ENCODE results near the gene CLIC5. TPM values are rescaled to one million over a fixed set of nuclear protein-coding genes. Genes with fewer than 3 reads are reported as not detected.

The CLIC5 gene
- total RNA-seq, 1 donor from 2014 or later = not detected

- no peak for DNase-seq (ENCODE audit: low read depth in 2 of 2)
Measured at GRCh38 chr6:45997875-45998506, 17.7 kb downstream of the CLIC5 start.

GRCh38 chr6:45991189-45991588, 24.5 kb downstream of the CLIC5 start:
- DNase-seq (ENCODE audit: low read depth in 2 of 2) = no peak

DNA sequence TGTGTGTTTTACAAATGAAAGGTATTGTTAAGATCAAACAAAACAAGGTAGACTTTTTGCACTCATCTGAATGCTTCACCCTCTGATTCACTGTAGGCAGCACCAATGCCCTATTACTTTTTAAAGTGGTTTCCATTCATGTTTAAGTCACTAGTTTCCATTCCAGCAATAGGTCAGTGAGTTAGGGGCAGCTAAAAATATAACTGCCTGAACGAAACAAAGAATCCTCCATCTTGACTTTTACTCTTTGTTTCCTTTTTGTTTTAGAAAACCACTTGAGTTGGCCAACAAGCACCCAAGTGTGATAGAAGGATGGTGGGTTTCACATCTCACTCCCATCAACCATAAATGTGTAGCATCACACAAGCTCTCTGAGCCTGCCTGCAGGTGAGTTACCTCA, 25.5 kb downstream of the CLIC5 start:
- no peak for DNase-seq (ENCODE audit: low read depth in 2 of 2)

GRCh38 chr6:45988635-45989034, 27.0 kb downstream of the CLIC5 start:
- no peak for DNase-seq (ENCODE audit: low read depth in 2 of 2)

- no peak for DNase-seq (ENCODE audit: low read depth in 2 of 2)
Measured at GRCh38 chr6:45987856-45988255, 27.8 kb downstream of the CLIC5 start.

GRCh38 chr6:45986746-45987274, 28.9 kb downstream of the CLIC5 start:
- no peak for DNase-seq (ENCODE audit: low read depth in 2 of 2)

- DNase-seq (ENCODE audit: low read depth in 2 of 2) = no peak
Measured at GRCh38 chr6:45984788-45985425, 30.8 kb downstream of the CLIC5 start.

DNA sequence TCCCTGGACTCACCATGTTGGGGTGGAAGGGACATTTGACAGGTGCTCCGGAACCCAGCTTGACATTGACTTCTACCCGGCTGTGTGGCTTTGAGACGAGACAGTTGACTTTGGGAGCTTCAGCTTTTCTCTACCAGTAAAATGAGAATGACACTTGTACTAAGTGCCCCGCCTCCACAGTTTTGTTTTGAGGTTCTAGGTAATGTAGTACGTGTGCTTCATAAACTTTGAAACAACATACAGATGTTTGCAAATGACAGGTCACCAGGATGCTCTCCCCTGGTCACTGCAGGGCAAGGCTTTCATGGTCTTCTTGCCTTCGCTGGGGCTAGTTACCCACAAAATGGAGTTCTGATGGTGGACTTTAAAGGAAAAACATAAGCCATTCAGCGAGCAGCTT, 31.3 kb downstream of the CLIC5 start:
- no peak for DNase-seq (ENCODE audit: low read depth in 2 of 2)

GRCh38 chr6:45983062-45983461, 32.6 kb downstream of the CLIC5 start:
- no peak for DNase-seq (ENCODE audit: low read depth in 2 of 2)

GRCh38 chr6:45982280-45983036, 33.2 kb downstream of the CLIC5 start:
- no peak for DNase-seq (ENCODE audit: low read depth in 2 of 2)

DNA sequence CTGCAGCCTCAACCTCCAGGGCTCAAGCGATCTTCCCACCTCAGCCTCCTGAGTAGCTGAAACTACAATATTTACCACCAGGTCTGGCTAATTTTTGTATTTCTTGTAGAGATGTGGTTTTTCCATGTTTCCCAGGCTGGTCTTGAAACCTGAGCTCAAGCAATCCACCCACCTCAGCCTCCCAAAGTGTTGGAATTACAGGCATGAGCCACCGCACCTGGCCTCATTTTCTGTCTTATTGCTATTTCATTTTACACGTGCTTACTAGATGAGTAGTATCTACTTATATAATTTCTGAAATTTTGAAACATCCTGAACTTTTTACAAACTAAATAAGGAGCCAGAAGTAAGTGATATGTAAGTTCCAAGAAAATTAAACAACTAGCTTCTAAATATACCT, 34.6 kb downstream of the CLIC5 start:
- DNase-seq (ENCODE audit: low read depth in 2 of 2) = no peak

- DNase-seq (ENCODE audit: low read depth in 2 of 2) = no peak
Measured at GRCh38 chr6:45979311-45979710, 36.3 kb downstream of the CLIC5 start.

- DNase-seq (ENCODE audit: low read depth in 2 of 2) = no peak
Measured at GRCh38 chr6:45974596-45974995, 41.1 kb downstream of the CLIC5 start.

GRCh38 chr6:45972795-45973503, 42.7 kb downstream of the CLIC5 start:
- DNase-seq (ENCODE audit: low read depth in 2 of 2) = no peak

- DNase-seq (ENCODE audit: low read depth in 2 of 2) = no peak
Measured at GRCh38 chr6:45971287-45971686, 44.4 kb downstream of the CLIC5 start.

DNA sequence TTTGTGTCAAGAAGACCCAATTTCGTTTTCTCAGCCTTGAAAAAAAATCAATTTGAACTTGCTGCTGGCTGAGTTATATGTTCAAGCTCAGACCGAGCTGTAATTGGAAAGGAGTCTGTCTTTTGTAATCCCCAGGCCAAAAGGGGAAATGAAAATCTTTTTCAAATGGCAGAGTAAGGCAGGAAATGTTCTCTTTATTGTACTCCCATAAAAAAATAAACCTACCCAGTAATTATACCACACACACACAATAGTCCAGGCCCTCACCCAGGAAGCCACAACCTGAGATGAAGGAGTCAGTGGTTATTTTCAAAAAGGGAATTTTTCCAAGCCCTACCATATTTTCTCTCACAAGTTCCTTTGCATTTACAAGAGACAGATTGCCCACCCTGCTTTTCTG, 45.3 kb downstream of the CLIC5 start:
- DNase-seq (ENCODE audit: low read depth in 2 of 2) = no peak

DNA sequence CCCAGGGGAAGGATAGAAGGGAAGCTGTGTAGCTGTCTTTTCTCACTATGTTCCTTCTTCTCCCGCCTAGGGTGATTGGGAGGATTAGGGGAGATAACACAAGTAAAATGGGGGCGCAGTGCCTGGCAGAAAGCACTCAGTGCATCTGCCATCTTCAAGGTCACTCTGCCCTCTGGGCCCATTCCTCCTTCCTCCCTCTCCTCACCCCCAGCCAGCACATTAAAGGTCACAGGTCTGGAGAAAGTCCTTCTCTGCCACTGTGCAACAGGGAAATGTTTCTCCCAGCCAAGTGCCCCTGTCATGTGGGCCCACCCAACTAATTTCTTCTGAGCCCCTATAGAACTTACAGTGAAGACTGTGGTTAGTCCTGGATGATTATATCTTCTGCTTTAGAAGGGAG, 45.8 kb downstream of the CLIC5 start:
- no peak for DNase-seq (ENCODE audit: low read depth in 2 of 2)

- DNase-seq (ENCODE audit: low read depth in 2 of 2) = no peak
Measured at GRCh38 chr6:45969026-45969425, 46.6 kb downstream of the CLIC5 start.

DNA sequence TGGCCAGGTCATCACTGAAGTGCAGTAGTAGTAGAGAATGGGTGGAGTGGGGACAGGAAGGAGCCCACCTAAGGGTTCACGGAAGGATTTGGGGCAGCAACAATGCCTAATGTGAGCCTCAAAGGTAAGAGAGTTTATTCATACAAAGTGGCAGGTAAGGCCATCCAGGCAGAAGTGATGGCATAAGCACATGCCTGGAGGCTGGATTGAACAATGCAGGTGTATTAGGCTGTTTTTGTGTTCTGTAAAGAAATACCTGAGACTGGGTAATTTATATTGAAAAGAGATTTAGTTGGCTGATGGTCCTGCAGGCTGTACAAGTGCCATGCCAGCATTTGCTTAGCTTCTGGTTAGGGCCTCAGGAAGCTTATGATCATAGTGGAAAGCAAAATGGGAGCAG, 48.3 kb downstream of the CLIC5 start:
- no peak for DNase-seq (ENCODE audit: low read depth in 2 of 2)

DNA sequence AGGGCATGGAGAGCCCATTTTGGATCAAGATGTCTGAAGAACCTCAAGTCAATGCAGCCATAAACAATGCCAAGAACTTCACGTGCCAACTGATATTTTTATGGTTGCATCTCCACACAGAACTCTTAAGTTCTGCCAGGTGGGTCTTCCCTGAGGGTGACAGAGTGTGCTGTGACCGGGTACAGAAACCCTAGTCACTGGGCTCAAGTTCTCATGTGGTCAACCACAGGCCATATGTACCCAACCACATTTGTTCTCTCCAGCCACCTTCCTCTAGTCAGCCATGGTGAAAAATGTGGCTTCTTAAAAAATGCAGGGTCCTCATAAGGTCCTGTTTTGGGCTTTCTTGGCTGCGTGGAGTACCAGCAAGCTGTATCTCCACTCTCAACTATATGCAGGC, 48.9 kb downstream of the CLIC5 start:
- no peak for DNase-seq (ENCODE audit: low read depth in 2 of 2)

DNA sequence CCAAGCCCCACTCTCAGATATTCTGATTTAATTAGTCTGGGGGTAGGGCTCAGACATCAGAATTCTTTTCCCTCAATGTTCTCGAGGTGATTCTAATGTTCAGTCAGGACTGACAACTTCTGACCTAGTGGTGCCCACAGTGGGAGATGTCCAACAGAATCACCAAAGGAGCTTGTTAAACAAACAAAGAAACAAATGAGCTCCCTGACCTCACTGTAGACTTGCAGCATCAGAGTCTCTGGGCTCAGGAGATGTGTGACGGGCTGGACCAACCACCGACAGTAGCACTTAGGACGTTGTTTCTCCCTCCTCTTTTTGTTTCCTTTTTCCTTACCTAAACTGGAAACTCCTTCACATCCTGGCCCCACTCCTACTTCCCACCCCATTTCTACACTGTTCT, 49.3 kb downstream of the CLIC5 start:
- no peak for DNase-seq (ENCODE audit: low read depth in 2 of 2)

GRCh38 chr6:45965792-45966191, 49.9 kb downstream of the CLIC5 start:
- DNase-seq (ENCODE audit: low read depth in 2 of 2) = no peak
